Activated CD4-positive, alpha-beta T cell treated with anti-CD3 and anti-CD28 coated beads for 4 hours (primary cell): Measurements from ENCODE around the gene HEMK1.
A peak's percentile ranks its signal among the peaks of the same experiment; 100 is the strongest.

Source experiments
- DNase-seq, 2 donors: peaks; one replicate each; pipeline ENCODE4 v3.0.0-alpha.2; 2020

Gene HEMK1, protein sequence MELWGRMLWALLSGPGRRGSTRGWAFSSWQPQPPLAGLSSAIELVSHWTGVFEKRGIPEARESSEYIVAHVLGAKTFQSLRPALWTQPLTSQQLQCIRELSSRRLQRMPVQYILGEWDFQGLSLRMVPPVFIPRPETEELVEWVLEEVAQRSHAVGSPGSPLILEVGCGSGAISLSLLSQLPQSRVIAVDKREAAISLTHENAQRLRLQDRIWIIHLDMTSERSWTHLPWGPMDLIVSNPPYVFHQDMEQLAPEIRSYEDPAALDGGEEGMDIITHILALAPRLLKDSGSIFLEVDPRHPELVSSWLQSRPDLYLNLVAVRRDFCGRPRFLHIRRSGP

GRCh38 chr3:50568947-50569749, at the start of gene HEMK1:
Gene HEMK1 (plus strand): TSS chr3:50569522. CDS start chr3:50571105, 1,583 bp downstream.
- peak; percentile 91 to 97 for DNase-seq

- DNase-seq = no peak
Measured at GRCh38 chr3:50520849-50521248, 48.5 kb upstream of the HEMK1 start.

DNA sequence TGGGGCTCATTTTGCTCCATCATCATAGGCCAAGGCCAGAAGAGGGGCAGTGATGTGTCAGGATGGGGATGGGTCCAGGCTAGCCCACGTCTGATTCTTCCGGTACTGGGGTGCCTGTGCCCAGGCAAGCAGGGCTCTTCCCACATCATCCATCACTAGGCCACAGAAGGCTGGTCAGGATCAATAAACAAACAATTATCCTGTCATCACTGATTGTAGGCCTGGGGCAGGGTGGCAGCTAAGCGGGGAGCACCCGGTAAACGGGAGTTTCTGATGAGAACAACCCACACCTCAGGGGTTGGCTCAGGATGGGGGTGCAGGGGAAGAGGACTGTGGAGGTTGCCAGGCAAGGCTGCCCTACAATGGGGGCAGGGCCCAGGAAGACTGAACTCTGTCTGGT, 47.8 kb upstream of the HEMK1 start:
- no peak for DNase-seq

- DNase-seq = no peak
Measured at GRCh38 chr3:50523279-50523811, 46.0 kb upstream of the HEMK1 start.

DNA sequence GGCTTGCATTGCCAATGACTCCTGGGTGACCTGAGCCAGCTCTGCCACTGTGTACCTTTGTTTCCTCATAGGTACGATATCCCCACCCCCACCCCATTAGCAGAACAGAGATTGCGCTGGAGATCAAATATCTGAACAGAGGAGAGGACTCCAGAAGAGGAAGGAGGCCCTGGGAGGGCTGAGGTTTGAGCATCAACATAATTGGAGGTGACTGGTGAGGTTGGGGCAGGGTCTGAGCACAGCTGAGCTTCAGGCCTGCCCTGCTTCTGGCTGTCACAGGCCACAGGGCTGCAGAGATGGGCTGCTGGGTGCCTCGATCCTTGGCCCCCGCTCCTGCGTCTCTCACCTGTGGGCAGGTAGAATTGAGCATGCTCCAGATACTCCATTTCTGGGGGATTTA, 44.6 kb upstream of the HEMK1 start:
- DNase-seq = no peak

DNA sequence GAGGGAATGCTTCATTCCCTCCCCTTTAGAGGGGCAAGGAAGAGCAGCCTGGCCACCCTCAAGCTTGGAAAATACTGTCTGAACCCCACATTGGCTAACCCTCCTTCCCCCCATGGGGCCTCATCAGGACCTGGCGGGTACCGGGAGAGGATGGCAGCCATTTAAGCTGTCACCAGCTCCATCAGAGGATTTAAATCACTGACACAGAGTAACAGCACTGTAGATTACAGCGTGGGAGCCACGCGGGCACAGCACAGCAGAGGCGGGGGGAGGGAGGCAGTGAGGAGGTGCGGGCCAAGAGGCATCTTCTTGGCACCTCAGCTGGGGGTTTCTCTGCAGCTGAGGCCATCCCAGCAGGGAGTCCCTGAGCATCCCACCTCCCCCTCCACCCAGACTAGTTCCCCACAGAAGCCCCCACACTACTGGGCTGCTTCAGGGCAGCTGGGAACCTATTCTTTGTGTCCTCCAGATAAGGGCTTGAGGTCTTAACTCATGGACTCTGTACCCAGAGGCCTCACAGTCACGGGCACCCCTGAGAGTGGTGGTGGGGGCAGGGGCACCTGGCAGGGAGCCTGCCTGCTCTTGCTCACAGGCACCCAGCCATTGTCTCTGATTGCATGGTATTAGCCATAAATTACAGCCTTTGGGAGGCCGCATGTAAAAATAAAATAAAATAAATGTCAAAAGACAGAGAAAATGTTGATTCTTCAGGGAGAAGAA, 44.0 kb upstream of the HEMK1 start:
- DNase-seq = no peak

DNA sequence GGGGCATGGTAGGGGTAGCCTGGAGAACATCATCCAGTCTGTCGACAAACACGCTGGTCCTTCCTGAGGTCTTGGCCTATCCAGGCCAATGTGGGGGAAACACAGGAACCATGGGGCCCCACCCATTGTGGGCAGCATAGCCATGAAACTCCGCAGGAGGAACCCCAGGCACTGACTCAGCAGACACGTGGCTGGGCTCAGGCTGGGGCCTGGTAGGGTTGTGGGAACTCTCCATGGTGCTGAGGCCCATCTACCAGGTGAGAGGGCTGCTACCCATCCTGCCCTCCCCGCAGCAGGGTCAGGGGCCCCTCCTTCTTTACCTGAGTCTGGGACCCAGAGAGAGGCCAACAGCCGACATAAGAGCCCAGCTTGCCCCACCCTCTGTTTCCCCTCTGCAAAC, 43.3 kb upstream of the HEMK1 start:
- peak; percentile 21 to 26 for DNase-seq

GRCh38 chr3:50530001-50530970, 39.0 kb upstream of the HEMK1 start:
- no peak for DNase-seq

GRCh38 chr3:50531201-50531600, 38.1 kb upstream of the HEMK1 start:
- no peak for DNase-seq

GRCh38 chr3:50532062-50532705, 37.1 kb upstream of the HEMK1 start:
- DNase-seq = no peak

- DNase-seq = no peak
Measured at GRCh38 chr3:50533316-50533715, 36.0 kb upstream of the HEMK1 start.

- DNase-seq = no peak
Measured at GRCh38 chr3:50533807-50534461, 35.4 kb upstream of the HEMK1 start.

DNA sequence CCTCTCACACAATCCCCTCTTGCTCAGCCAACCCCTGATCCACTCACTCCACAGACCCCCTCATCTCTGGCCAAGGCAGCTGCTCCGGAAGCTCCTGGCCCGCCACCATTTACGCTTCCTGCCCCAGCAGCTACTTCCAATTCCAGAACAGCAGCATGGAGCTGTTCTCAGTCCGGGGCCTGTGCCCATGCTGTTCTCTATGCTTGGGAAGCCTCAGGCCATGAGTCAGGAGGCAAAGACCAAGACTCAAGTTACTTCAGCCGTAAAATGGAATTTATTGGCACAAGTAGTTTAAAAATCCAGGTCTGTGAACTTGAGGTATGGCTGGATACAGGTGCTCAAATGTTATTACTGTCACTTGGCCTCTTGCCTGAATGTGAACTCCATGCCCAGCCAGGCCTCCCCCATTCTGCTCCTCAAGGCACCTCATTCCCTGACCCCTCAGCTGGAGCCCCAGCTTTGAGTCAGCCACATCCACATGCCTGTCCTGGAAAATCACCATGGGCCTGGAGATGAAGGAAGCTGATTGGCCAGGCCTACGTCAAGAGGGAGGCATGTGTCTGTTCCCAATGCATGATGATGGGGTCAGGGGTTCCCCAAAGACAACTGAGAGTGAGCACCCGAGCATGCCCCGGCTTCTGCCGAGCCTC, 34.5 kb upstream of the HEMK1 start:
- DNase-seq = no peak

- DNase-seq = no peak
Measured at GRCh38 chr3:50536471-50537180, 32.7 kb upstream of the HEMK1 start.

DNA sequence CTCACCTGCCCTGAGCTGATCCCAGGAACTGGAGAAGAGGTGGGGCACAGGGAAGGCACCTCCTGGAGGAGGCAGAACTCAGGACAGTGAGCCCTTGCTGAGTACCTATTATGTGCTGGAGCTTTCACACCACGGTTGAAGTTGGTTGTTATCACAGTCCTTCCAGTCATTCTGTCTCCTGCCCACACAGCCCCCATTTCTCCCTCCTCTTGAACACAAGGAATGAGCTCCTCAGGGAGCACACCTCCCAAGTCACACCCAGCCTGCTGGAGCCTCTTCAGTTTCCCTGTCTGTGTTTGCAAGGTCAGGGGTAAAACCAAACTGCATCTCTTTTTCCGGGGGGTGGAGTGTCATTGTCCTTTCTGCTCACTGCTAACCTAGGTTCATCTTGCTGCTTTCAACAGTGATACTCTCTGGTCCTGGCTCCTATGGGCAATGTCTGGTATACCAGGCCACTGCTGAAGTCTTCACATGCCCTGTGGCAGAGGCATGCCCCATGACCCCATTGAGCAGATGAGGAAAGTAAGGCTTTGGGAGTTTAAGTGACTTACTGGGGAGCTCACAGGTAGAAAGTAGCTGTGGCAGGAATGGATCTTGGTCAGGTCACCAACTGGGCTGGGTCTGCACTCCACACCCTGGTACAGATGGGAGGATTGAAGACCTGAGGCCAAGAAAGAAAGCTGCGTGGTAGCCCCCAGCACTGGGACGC, 31.7 kb upstream of the HEMK1 start:
- DNase-seq = no peak

DNA sequence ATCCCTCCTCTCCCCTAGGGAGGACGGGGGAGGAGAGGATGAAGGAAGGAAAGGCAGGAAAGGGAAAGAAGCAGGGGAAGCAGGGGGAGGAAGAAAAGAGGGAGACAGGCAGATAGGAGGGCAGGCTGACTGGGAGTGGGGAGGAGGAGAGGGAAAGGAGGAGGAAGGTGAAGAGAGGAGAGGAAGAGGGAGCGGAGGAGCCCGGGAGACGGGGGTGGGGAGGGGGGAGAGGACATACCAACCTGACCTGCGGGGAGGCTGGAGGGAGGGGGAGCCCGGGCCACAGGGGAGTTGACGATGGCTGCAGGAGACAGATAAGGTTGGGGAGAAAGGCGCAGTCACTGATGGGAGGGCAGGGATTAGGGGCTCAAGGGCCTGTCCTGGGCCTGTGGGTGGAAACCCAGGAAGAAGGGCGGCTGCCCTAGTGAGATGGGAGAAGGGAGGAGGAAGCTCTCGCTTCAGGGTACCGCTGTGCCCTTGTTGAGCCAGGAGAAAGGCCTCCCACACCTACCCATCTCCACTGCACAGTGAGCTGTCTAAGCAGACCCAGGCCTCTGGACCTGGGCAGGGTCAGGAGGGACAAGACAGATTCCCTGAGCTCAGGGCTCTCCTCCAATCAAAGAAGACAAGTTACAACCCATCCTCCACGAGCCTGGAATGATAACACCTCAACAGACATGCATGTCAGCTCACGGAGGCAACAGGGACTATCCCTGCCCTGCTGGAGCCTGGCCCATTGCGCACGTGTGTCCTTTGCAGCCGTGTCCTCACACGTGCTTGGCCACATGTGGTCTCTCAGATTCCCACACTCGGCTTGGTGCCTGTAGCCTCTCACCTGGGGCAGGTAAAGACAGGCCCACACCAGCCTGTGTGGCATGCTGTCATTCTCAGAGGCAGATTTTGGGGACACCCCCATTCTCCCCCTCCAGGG, 29.7 kb upstream of the HEMK1 start:
- DNase-seq = no peak

DNA sequence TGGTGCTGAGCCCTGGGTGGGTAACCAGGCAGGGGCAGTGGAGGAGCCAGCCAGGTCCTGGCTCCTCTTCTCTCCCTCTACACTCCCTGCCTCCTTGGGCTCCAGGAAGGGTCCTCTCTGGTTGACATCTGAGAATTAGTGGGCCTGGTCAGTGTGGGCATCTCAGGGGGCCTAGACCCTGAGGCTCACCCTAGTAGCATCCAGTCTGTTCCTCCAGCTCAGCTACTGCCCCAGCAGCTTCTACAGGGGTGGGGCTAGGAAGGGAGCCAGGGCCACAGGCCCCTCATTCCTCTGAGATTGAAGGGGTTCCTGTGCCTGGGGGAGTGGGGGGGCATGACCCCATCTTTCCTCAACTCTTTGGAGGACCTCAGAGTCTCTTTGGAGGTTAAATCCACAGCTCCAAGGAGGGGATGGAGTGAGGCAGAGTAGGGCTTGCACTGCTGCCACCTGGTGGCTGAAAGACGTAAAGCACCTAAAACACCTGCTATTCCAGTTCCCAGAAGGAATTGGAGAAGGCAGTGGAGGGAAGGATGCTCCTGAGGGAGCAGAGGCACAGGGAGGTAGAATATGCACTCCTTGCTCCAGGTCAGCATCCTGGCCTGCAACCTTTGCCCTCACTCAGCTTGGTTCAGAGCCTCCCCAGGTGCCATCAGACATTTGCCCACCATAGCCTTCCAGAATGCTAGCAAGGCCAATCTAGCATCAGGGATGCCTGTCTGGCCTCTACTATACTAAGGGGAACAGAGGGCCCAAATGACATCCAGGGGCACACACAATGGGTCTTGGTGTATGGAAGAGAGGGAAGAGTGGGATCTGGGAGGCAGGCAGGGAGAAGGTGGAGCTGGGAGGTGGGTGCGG, 26.9 kb upstream of the HEMK1 start:
- peak; percentile 44 to 63 for DNase-seq
